ENCODE measurements around the gene LOXL3.

DNA sequence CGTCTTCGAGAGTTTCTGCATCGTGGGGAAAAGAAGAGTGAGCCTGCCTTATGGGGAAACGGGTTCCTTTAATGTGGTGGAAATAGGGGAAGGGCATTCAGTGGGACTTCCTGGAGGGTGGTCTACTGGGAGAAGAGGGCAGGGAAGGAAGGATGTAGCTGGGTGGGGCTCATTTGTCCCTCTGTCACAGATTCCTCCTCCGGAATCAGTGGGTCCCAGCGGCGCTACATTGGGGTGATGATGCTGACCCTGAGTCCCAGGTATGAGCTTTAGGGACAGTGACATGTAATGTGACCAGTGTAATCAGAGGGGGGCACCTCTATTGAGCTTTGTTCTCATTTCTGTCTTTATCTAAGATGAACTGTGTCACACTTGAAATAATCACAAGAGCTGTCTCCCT is 22.1 kb downstream of the LOXL3 start:
- TF ChIP-seq, protein P1, sequence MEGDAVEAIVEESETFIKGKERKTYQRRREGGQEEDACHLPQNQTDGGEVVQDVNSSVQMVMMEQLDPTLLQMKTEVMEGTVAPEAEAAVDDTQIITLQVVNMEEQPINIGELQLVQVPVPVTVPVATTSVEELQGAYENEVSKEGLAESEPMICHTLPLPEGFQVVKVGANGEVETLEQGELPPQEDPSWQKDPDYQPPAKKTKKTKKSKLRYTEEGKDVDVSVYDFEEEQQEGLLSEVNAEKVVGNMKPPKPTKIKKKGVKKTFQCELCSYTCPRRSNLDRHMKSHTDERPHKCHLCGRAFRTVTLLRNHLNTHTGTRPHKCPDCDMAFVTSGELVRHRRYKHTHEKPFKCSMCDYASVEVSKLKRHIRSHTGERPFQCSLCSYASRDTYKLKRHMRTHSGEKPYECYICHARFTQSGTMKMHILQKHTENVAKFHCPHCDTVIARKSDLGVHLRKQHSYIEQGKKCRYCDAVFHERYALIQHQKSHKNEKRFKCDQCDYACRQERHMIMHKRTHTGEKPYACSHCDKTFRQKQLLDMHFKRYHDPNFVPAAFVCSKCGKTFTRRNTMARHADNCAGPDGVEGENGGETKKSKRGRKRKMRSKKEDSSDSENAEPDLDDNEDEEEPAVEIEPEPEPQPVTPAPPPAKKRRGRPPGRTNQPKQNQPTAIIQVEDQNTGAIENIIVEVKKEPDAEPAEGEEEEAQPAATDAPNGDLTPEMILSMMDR (IDR thresholded peaks at IDR 0.05): no peak
- no peak for TF ChIP-seq GABPA (IDR thresholded peaks at IDR 0.05; ENCODE audit: low read depth)
- peak; percentile 3; the same call in 1 of the 2 replicates for TF ChIP-seq POLR2AphosphoS5 (IDR thresholded peaks at IDR 0.05; ENCODE audit: low read depth, low read length)
- TF ChIP-seq, protein P2, sequence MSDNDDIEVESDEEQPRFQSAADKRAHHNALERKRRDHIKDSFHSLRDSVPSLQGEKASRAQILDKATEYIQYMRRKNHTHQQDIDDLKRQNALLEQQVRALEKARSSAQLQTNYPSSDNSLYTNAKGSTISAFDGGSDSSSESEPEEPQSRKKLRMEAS (IDR thresholded peaks at IDR 0.05; ENCODE audit: low read depth): no peak
- no peak for TF ChIP-seq RCOR1 (IDR thresholded peaks at IDR 0.05; ENCODE audit: low read length)
- no peak for TF ChIP-seq YY1 (IDR thresholded peaks at IDR 0.05; ENCODE audit: low read depth)
- no peak for TF ChIP-seq SMC3 (IDR thresholded peaks at IDR 0.05; ENCODE audit: low read depth, low read length)
- no peak for TF ChIP-seq TCF12 (IDR thresholded peaks at IDR 0.05)
- TF ChIP-seq NFIC (IDR thresholded peaks at IDR 0.05; ENCODE audit: borderline replicate concordance): no peak
- TF ChIP-seq SIN3A (IDR thresholded peaks at IDR 0.05; ENCODE audit: borderline replicate concordance, low read depth, low read length): no peak
- TF ChIP-seq EP300 (IDR thresholded peaks at IDR 0.05; ENCODE audit: borderline replicate concordance in 1 of 2, low read depth in 1 of 2, low read length in 1 of 2): no peak
- no peak for TF ChIP-seq RFX5 (IDR thresholded peaks at IDR 0.05; ENCODE audit: low read length)
